SK-N-SH (cell line): ENCODE data around the gene PPP3R1. TPM values are rescaled to one million over a fixed set of nuclear protein-coding genes. Genes with fewer than 3 reads are reported as not detected.
A peak's percentile ranks its signal among the peaks of the same experiment; 100 is the strongest.

Experiments used
- CTCF ChIA-PET: fragments of 300-600, 350-600 bp; formaldehyde crosslinking; extraction: SDS; loops from one replicate; lab custom pipeline; 2021; lab: Yijun Ruan, JAX
- POLR2A ChIA-PET: fragments of 350-600 bp; sonication (Branson Sonifier 250); formaldehyde crosslinking; extraction: SDS; loops from one replicate; lab custom pipeline; 2020; ENCODE audit warnings: antibody characterized with exemption, inconsistent platforms; lab: Yijun Ruan, JAX
- DNase-seq: peaks from one replicate; pipeline ENCODE4 v3.0.0; 2012
- H2AFZ ChIP-seq: fragments of 200-600 bp; sonication (generic); 2 replicates; pipeline ENCODE4 v1.8.1; 2016; ENCODE audit warnings: antibody characterized with exemption, mild to moderate bottlenecking, low read depth
- H3F3A ChIP-seq: fragments of 200-600 bp; sonication (generic); replicated peaks from 2 replicates; pipeline ENCODE3; 2016; ENCODE audit warnings: antibody characterized with exemption, mild to moderate bottlenecking; ENCODE audit not compliant: insufficient read depth
- H3K27ac ChIP-seq, 2 experiments: fragments of 200-500 bp in 1 of 2; fragments of 200-600 bp in 1 of 2; sonication (Bioruptor generic) in 1 of 2; sonication (generic), shearing (Covaris generic) in 1 of 2; 2 replicates each; pipeline versions ENCODE4 v1.5.1 to v1.6.1; 2014 to 2016; ENCODE audit warnings: low read depth in 2 of 2, inconsistent platforms in 1 of 2, low read length in 1 of 2, mild to moderate bottlenecking in 1 of 2, mixed read lengths in 1 of 2
- H3K27me3 ChIP-seq: fragments of 200-600 bp; sonication (generic), shearing (Covaris generic); 2 replicates; pipeline ENCODE4 v1.6.1; 2016; ENCODE audit warnings: mixed run types; ENCODE audit not compliant: insufficient read depth
- H3K36me3 ChIP-seq, 2 experiments: fragments of 200-500 bp in 1 of 2; fragments of 200-600 bp in 1 of 2; sonication (Bioruptor generic) in 1 of 2; sonication (generic) in 1 of 2; replicated peaks in 1 of 2; 2 replicates each; pipeline versions ENCODE3 to v1.5.1; 2014 to 2016; ENCODE audit warnings: low read length in 1 of 2, mild to moderate bottlenecking in 1 of 2; ENCODE audit not compliant: insufficient read depth in 2 of 2, control insufficient read depth in 1 of 2
- H3K4me1 ChIP-seq, 2 experiments: fragments of 200-500 bp in 1 of 2; fragments of 200-600 bp in 1 of 2; sonication (Bioruptor generic) in 1 of 2; sonication (generic), shearing (Covaris generic) in 1 of 2; 2 replicates each; pipeline versions ENCODE4 v1.5.1 to v1.6.1; 2014 to 2016; ENCODE audit warnings: low read depth in 1 of 2, low read length in 1 of 2, mixed run types in 1 of 2; ENCODE audit not compliant: insufficient read depth in 2 of 2, control insufficient read depth in 1 of 2
- H3K4me2 ChIP-seq: fragments of 200-600 bp; sonication (generic), shearing (Covaris generic); 2 replicates; pipeline ENCODE4 v1.6.1; 2017; ENCODE audit warnings: mixed run types
- H3K4me3 ChIP-seq, 2 experiments: fragments of 200-500 bp in 1 of 2; fragments of 200-600 bp in 1 of 2; sonication (Bioruptor generic) in 1 of 2; sonication (generic), shearing (Covaris generic) in 1 of 2; 2 replicates each; pipeline versions ENCODE4 v1.5.1 to v1.8.1; 2014 to 2016; ENCODE audit warnings: low read depth in 2 of 2, inconsistent platforms in 1 of 2, low read length in 1 of 2, mild to moderate bottlenecking in 1 of 2, mixed read lengths in 1 of 2, moderate library complexity in 1 of 2
- H3K79me2 ChIP-seq: fragments of 200-600 bp; sonication (generic); 2 replicates; pipeline ENCODE4 v1.8.1; 2017; ENCODE audit warnings: mild to moderate bottlenecking; ENCODE audit not compliant: insufficient read depth
- H3K9ac ChIP-seq: fragments of 200-600 bp; sonication (generic); 2 replicates; pipeline ENCODE4 v1.6.1; 2017; ENCODE audit warnings: mixed run types
- H3K9me2 ChIP-seq: fragments of 200-600 bp; sonication (generic); 2 replicates; pipeline ENCODE4 v1.6.1; 2017; ENCODE audit warnings: mixed run types
- H3K9me3 ChIP-seq: fragments of 200-600 bp; sonication (generic); 2 replicates; pipeline ENCODE4 v1.6.1; 2017; ENCODE audit warnings: mixed run types, mild to moderate bottlenecking, moderate library complexity
- H4K20me1 ChIP-seq: fragments of 200-600 bp; sonication (generic); 2 replicates; pipeline ENCODE4 v1.6.1; 2017; ENCODE audit warnings: mild to moderate bottlenecking, mixed run types; ENCODE audit not compliant: insufficient read depth
- GATA2 ChIP-seq: sonication (generic); formaldehyde crosslinking; IDR thresholded peaks from 2 replicates; pipeline ENCODE4 v1.5.0; 2020; ENCODE audit warnings: mild to moderate bottlenecking, missing genetic modification reagents
- RAD21 ChIP-seq: IDR thresholded peaks from 2 replicates; pipeline ENCODE4 v1.6.1; 2012; ENCODE audit warnings: mild to moderate bottlenecking, low read length
- SIN3A ChIP-seq: IDR thresholded peaks from 2 replicates; pipeline ENCODE4 v1.6.1; 2012; ENCODE audit warnings: low read depth, mild to moderate bottlenecking, low read length, moderate library complexity, borderline replicate concordance
- TCF12 ChIP-seq: IDR thresholded peaks from 2 replicates; pipeline ENCODE4 v1.4.0; 2012
- WGBS: methylation state at CpG from one replicate; pipeline ENCODE4 v1.1.6; 2017; ENCODE audit warnings: low lambda C conversion rate; 5-methylcytosine and 5-hydroxymethylcytosine counted together
- polyA plus RNA-seq, 3 experiments: library from polyadenylated mRNA; depleted of rRNA; stranded (reverse); fragments of >200 nt; gene quantifications; 2 replicates each; pipeline ENCODE4 v1.2.3, GENCODE V29; 2012
- TF ChIP-seq, protein P1 (sequence below): IDR thresholded peaks from 2 replicates; pipeline ENCODE4 v1.4.0; 2012; ENCODE audit warnings: low read depth

The PPP3R1 gene
- polyA plus RNA-seq, 1 of the 3 experiments (the other 2 are of a cell fraction), result 12.0 TPM

- H3K79me2 ChIP-seq, result no peaks in the 10 kb centered on the region
- 93% methylated on average over 6 of the region's 6 CpGs for whole genome bisulfite sequencing
- H3K9me3 ChIP-seq, result no peaks in the 10 kb centered on the region
- H3K36me3 ChIP-seq, result peaks cover 33 to 45% of the 10 kb centered on the region in 2 experiments
- no peak for DNase-seq
- ChIA-PET CTCF (interaction anchor here (1.2 to 5.3 kb wide), 2 partner anchors 12 to 307 kb away, joined by 5 to 39 read pairs; no protein-coding TSS in a partner anchor), POLR2A (no interaction called here)
- H3K4me2 ChIP-seq, result no peak overlapping the region
- TF ChIP-seq TCF12 (no peak), RAD21 (peak; percentile 15; the same call in 1 of the 2 replicates), SIN3A (no peak)
- no peaks in the 10 kb centered on the region for H3K4me1 ChIP-seq
- H3K4me3 ChIP-seq, result no peak overlapping the region
- H3K27me3 ChIP-seq, result no peaks in the 10 kb centered on the region
- no peaks in the 10 kb centered on the region for H3F3A ChIP-seq
- no peak overlapping the region for H2AFZ ChIP-seq
- no peaks in the 10 kb centered on the region for H4K20me1 ChIP-seq
- no peaks in the 10 kb centered on the region for H3K9me2 ChIP-seq
- H3K9ac ChIP-seq, result no peak overlapping the region
- H3K27ac ChIP-seq, result no peak overlapping the region
Measured at GRCh38 chr2:68134554-68134953, 117.8 kb downstream of the PPP3R1 start.

DNA sequence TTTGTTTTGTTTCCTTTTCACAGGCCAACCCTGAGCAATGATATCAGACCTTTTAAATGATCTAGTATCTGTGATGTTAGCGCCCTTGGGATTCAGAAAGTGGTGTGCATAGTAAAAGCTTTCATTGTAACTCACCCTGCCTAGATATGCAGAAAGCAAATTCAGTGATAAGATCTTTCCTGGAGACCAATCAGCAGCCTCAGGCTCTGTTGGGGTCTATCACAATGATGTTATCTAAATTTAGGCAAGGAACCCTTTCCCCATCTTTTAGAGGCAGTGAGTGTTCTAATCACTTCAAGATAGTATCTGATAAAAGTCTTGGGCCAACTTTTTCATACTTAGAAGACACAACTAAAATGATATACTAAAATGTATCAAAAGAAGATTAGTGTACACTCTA is 118.2 kb downstream of the PPP3R1 start:
- no peaks in the 10 kb centered on the region for H3K9me2 ChIP-seq
- no peak overlapping the region for H3K9ac ChIP-seq
- TF ChIP-seq, protein P1, sequence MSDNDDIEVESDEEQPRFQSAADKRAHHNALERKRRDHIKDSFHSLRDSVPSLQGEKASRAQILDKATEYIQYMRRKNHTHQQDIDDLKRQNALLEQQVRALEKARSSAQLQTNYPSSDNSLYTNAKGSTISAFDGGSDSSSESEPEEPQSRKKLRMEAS, result no peak
- peak; percentile 44; the same call in 1 of the 2 replicates for TF ChIP-seq GATA2 (CRISPR knock-in tag)
- POLR2A ChIA-PET, result no interaction called here
- peaks cover 33 to 45% of the 10 kb centered on the region in 2 experiments for H3K36me3 ChIP-seq
- no peak overlapping the region for H3K27ac ChIP-seq
- no peaks in the 10 kb centered on the region for H3K79me2 ChIP-seq
- no peaks in the 10 kb centered on the region for H3F3A ChIP-seq
- no peak overlapping the region for H3K4me3 ChIP-seq
- no peaks in the 10 kb centered on the region for H3K4me1 ChIP-seq
- no peaks in the 10 kb centered on the region for H3K27me3 ChIP-seq
- no peak overlapping the region for H2AFZ ChIP-seq
- no peak overlapping the region for H3K4me2 ChIP-seq
- WGBS, result 82% methylated on average over 1 of the region's 1 CpG
- no peaks in the 10 kb centered on the region for H4K20me1 ChIP-seq
- CTCF ChIA-PET, result interaction anchor here (0.6 to 5.3 kb wide), 4 partner anchors 11 to 308 kb away, joined by 3 to 39 read pairs (median 4); no protein-coding TSS in a partner anchor
- H3K9me3 ChIP-seq, result no peaks in the 10 kb centered on the region
- no peak for DNase-seq

Other genes starting within 250 kb of the PPP3R1 start
- 45.9 and 60.0 TPM in 2 replicates for gene C1D, start 189.5 kb downstream of the PPP3R1 start, polyA plus RNA-seq (2012; rRNA removed)
- 16.8 and 20.6 TPM in 2 replicates for gene PNO1, start 94.6 kb downstream of the PPP3R1 start, polyA plus RNA-seq (2012; rRNA removed)
- 55.5 and 63.0 TPM in 2 replicates for gene CNRIP1, start 67.4 kb upstream of the PPP3R1 start, polyA plus RNA-seq (2012; rRNA removed)
- 0.02 TPM in 2 replicates for gene PLEK, start 112.8 kb upstream of the PPP3R1 start, polyA plus RNA-seq (2012; rRNA removed)
- gene FBXO48, start 214.8 kb upstream of the PPP3R1 start, polyA plus RNA-seq (2012; rRNA removed), result 0.30 and 0.45 TPM in 2 replicates
- 1.1 and 1.3 TPM in 2 replicates for gene APLF, start 215.1 kb upstream of the PPP3R1 start, polyA plus RNA-seq (2012; rRNA removed)